HG02610 (cell line): Measurements from ENCODE around the gene TMEM156.
"Not testable (repeated sequence)": the region's sequence is repeated elsewhere in the genome, so short reads cannot be mapped to it uniquely, and the experiment has no call there.

Experiments used
- ATAC-seq: cut with Tn5 transposase; IDR thresholded peaks from one replicate; pipeline ENCODE4 v1.9.1; 2021; ENCODE audit warnings: mild to moderate bottlenecking, moderate library complexity; ENCODE audit not compliant: unreplicated experiment

Gene TMEM156

DNA sequence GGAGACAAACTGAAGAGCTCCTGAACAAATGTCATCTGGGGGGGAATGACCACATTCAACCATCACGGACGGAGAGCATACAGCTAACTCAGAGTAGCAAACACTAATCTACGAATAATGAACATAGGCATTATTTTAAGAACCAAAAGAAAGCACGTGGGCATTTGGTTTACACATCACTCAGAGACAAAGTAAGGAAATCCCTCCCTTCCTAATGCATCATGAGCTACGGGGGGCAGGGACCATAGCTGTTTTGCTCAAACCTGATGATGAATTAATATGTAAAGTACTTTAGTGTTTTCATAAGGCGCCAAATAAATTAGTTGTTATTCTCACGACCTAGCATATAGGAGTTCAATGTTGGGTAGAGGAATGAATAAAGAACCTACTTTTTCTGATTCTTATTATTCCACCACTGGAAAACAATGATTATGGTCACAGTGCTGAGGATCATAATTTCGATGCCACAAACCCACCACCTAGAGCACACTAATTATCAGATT lies 11.7 kb upstream of the TMEM156 start:
- no peak for ATAC-seq

- no peak for ATAC-seq
These were observed 11.1 kb upstream of the TMEM156 start for GRCh38 chr4:39043058-39043860.

- ATAC-seq: no peak
These were observed 10.2 kb upstream of the TMEM156 start for GRCh38 chr4:39042366-39042765.

DNA sequence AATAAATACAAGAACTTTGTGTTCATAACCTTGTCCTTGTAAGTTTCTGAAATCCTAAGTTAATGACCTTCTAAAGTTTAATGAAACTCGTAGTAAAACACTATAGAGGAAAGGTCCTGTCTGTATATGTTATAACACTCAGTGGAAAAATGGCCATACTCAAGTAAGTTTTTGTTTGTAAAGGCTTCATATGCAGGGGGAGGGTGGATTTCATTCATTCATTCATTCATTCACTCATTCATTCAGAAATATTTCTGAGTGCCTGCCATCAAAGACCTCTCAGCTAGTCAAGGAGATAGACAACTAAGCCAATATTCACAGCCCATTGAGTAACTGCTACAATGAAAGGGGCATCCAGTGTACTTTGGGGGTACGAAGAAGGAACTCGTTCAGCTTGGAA lies 6.9 kb upstream of the TMEM156 start:
- ATAC-seq: no peak

DNA sequence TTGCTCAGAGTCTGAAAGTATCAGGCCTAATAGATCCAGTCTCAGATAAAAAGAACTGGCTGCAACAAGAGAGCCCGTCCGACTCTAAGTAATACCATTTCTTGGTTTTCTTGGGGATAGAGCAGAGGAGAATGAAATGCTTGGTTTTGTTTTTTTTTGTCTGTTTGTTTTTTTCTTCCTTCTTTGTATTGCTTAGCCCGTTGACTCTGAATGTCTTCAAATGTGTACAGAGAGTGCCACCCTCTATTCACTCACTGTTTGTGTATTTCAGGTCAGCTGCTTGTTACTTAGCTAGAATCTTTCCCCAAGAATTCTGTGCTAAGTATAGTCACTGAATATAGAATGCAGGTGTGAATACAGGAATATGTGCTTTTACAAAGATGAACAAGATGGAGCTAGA lies 5.7 kb upstream of the TMEM156 start:
- no peak for ATAC-seq

DNA sequence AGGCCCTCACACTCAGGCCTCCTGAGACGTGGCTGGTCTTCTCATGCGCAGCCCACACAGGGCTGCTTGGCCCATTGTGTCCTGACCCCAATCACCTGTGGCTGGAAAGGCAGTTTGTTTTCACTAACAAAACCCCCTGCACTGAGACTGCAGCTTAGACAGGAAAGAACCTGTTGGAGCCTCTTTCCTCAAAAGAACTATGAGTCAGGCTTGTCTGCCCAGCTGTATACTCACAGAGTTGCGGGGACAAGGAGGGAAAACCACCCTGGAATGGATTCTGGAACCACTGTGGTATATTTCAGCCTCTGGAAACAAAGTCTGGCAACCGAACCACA lies 5.2 kb upstream of the TMEM156 start:
- no peak for ATAC-seq

DNA sequence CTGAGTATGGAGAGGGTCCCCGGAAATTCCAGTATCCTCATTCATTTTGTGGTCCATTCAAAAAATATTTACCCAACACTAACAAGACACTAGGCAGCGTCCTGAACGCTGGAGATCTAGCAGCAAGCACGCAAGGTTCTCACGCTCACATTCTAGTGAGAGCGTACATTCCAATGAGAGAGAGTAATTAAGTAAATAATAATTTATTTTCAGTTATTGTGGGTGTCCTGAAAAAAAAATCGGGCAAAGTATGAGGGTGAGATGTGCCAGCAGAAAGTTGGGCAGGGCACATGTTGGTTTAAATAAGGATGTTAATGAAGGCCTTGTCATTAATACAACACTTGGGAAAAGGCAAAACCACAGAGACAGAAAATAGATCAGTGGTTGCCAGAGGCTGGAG lies 4.0 kb upstream of the TMEM156 start:
- ATAC-seq: no peak

DNA sequence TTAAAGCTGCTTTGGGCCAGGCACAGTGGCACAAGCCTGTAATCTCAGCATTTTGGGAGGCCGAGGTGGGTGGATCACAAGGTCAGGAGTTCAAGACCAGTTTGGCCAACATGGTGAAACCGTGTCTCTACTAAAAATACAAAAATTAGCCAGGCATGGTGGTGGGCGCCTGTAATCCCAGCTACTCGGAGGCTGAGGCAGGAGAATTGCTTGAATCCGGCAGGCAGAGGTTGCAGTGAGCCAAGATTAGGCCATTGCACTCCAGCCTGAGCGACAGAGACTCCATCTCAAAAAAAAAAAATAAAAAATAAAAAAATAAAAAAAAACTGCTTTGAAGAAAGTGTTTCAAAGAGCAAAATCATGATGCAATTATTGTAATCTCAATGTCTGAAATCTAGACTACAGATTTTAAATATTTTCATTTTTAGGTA lies 604 bp downstream of the TMEM156 start:
- not testable (repeated sequence) for ATAC-seq

DNA sequence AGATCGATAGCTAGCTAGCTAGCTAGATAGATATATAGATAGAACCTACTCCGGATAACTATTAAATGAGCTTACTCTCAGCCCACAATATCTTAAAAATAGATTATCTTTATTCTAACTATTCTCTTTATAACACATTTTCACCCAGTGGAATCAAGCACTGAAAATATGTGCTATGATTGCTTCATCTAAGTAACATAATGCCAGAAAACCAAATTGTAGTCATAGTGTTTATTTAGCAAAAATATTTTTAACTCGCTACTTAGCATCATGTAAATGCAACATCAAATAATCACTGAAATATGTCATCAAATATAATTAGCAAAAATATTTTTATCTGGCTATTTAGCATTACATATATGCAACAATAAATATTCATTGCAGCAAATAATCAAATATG lies 1.5 kb downstream of the TMEM156 start:
- no peak for ATAC-seq

- no peak for ATAC-seq
These were observed 2.2 kb downstream of the TMEM156 start for GRCh38 chr4:39029752-39030694.

- no peak for ATAC-seq
These were observed 6.1 kb downstream of the TMEM156 start for GRCh38 chr4:39026096-39026495.

DNA sequence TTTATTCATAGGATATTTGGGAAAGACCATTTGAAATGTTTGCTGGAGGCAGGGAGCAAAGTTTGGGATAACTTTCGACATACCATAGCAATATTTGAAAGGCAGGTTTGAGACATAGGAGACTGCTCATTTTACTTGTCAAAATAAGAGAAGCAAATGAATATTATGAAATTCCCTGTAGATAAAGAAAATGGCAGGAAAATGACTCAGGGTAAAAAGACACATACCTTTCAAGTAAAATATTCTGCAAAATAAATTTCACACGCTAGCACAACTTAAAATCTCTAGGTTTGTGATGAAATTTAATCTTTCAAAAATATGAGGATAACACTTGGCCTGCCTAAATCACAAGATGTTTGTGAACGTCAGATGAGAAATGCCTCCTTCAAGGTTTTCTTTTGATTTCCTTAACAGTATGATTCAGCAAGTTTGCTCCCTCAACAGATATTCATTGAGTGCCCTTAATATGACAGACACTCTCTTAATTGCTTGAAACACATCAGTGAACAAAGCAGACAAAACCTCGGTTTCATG lies 6.6 kb downstream of the TMEM156 start:
- ATAC-seq: no peak

DNA sequence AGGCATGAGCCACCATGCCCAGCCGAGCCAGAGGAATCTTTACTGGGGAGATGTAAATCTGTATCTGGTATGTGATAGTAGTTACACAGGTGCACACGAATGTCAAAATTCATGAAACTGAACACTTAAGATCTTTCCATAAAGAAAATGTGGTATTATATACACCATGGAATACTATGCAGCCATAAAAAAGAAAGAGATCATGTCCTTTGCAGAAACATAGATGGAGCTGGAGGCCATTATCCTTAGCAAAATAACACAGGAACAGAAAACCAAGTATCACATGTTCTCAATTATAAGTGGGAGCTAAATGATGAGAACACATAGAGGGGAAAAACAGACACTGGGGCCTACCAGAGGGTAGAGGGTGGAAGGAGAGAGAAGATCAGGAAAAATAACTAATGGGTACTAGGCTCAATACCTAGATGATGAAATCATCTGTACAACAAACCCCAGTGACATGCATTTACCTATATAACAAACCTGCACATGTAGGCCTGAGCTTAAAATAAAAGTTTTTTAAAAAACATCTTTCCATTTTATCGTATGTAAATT lies 7.8 kb downstream of the TMEM156 start:
- ATAC-seq: no peak

GRCh38 chr4:39023059-39023458 lies 9.2 kb downstream of the TMEM156 start:
- ATAC-seq: no peak

GRCh38 chr4:39022241-39022640 lies 10.0 kb downstream of the TMEM156 start:
- ATAC-seq: no peak

GRCh38 chr4:39021631-39022030 lies 10.6 kb downstream of the TMEM156 start:
- no peak for ATAC-seq

GRCh38 chr4:39020130-39020529 lies 12.1 kb downstream of the TMEM156 start:
- no peak for ATAC-seq

DNA sequence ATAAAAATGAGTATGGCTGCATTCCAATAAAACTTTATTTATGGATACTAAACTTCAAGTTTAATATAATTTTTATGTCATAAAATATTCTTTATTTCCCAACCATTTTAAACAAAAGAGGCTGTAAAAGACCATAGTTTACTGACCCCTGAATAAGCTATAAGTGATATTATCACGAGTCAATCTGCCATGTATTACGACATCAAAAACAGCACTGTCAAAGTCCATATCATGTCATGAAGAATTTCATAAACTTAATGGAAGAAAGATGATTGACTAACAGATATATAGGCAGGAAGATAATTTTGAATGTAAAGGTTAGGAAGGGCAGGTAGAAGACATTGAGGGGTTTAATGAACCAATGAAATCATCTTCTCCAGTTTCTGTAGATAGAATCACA lies 18.2 kb downstream of the TMEM156 start:
- ATAC-seq: no peak

- no peak for ATAC-seq
These were observed 27.5 kb downstream of the TMEM156 start for GRCh38 chr4:39004758-39005157.

DNA sequence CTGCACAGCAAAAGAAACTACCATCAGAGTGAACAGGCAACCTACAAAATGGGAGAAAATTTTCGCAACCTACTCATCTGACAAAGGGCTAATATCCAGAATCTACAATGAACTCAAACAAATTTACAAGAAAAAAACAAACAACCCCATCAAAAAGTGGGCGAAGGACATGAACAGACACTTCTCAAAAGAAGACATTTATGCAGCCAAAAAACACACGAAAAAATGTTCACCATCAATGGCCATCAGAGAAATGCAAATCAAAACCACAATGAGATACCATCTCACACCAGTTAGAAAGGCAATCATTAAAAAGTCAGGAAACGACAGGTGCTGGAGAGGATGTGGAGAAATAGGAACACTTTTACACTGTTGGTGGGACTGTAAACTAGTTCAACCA lies 30.2 kb downstream of the TMEM156 start:
- ATAC-seq: not testable (repeated sequence)

DNA sequence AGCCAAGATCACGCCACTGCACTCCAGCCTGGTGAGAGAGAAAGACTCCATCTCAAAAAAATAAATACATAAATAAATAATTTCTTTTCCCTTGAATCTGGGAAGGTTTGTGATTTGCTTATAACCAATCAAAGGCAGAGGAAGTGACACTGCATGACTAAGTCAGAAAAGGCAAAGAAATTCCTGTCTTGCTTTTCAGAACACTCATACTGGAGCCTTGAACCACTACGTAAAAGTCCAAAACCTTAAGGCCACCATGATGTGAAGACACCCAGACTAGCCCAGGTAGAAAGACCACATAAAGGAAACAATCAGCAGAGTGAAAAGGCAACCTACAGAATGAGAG lies 36.6 kb downstream of the TMEM156 start:
- ATAC-seq: no peak
